ENCODE data around the gene UBTF. TPM values are rescaled to one million over a fixed set of nuclear protein-coding genes. Genes with fewer than 3 reads are reported as not detected.

UBTF gene
- total and polyA plus RNA-seq, 3 experiments from 2014 or later, result 78.0 to 199 (median 186) TPM

DNA sequence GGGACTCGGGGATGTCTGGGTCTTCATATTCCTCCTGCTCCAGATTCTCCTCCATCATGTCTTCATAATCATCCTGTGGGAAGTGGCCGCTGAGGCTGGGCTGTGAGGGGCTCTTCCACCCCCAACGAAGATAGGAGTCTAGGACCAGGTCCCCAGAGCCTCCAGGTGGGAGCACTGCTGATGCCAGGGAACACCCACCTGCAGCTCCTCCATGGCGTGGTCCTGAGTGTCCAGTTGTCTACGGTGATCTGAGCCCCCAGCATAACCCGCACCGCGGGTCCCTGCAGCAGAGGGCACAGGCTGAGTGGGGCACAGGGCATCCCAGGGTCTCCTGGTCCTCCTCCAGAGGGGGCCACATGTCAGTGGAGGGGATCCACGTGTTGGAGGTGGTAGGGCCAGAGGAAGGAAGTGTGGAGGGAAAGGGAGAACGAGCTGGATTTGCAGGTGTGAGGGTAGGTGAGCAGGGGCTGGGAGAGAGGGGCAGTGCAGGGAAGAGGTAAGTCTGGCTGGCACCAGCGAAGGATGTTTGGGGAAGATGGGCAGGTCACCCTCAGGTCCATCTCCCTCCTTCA, 43.3 kb upstream of the UBTF start:
- Histone ChIP-seq H3K9me3 (ENCODE audit: low read length) (no peaks in the 10 kb centered on the region), H3K27me3 (ENCODE audit: insufficient read depth, low read length, poor library complexity, severe bottlenecking) (no peaks in the 10 kb centered on the region), H3K4me3 (ENCODE audit: low read length) (no peak overlapping the region), H3K27ac (ENCODE audit: low read depth, low read length) (no peak overlapping the region), H3K4me1 (ENCODE audit: insufficient read depth, low read length) (no peaks in the 10 kb centered on the region), H3K36me3 (ENCODE audit: insufficient read depth, low read length) (no peaks in the 10 kb centered on the region)
- H3K27me3 Mint-ChIP-seq, result no peaks in the 10 kb centered on the region
- no peak overlapping the region for H3K4me3 Mint-ChIP-seq
- H3K27ac Mint-ChIP-seq, result peak overlapping the region in 2 of 8 donors; percentile 13 to 29
- no peaks in the 10 kb centered on the region for H3K9me3 Mint-ChIP-seq
- POLR2A ChIA-PET, result no interaction called here
- H3K4me1 Mint-ChIP-seq, result no peaks in the 10 kb centered on the region
- no peak for DNase-seq
- CTCF ChIA-PET, result no interaction called here
- no peaks in the 10 kb centered on the region for H3K36me3 Mint-ChIP-seq

- DNase-seq, result no peak
- no peaks in the 10 kb centered on the region for H3K4me1 ChIP-seq (ENCODE audit: insufficient read depth, low read length)
- ChIA-PET POLR2A (no interaction called here), CTCF (no interaction called here)
- H3K9me3 Mint-ChIP-seq, result no peaks in the 10 kb centered on the region
- H3K27me3 ChIP-seq (ENCODE audit: insufficient read depth, low read length, poor library complexity, severe bottlenecking), result no peaks in the 10 kb centered on the region
- H3K36me3 Mint-ChIP-seq, result no peaks in the 10 kb centered on the region
- no peak overlapping the region for H3K27ac Mint-ChIP-seq
- H3K27me3 Mint-ChIP-seq, result no peaks in the 10 kb centered on the region
- H3K9me3 ChIP-seq (ENCODE audit: low read length), result no peaks in the 10 kb centered on the region
- H3K4me3 Mint-ChIP-seq, result no peak overlapping the region
- H3K36me3 ChIP-seq (ENCODE audit: insufficient read depth, low read length), result no peaks in the 10 kb centered on the region
- H3K27ac ChIP-seq (ENCODE audit: low read depth, low read length), result no peak overlapping the region
- H3K4me1 Mint-ChIP-seq, result no peaks in the 10 kb centered on the region
- H3K4me3 ChIP-seq (ENCODE audit: low read length), result no peak overlapping the region
These were observed 40.8 kb upstream of the UBTF start for GRCh38 chr17:44260296-44260695.

DNA sequence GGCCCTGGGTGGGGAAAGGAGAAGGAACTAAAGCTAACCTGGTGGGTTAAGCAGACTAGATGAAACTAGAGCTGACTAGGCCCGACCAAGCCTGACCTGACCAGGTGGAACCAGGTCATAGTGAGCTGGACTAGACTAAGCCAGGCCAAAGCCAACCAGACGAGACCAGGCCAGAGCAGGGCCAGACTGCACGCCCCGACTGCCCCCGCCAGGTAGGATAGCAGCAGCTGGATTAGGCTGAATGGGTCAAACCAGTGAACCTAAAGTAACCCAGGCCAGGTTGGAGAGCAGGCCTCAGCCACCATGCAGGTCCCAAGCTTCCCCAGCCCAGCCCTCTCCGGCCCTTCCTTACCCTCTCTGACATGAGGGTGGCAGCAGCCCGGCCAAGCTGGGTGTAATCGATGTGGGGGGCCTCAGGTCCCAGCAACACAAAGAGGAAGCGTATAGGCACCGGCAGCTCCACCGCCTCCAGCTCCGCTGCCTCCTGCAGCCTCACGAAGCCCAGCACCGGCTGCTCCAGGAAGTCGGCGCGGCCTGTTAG, 39.4 kb upstream of the UBTF start:
- H3K27me3 Mint-ChIP-seq, result no peaks in the 10 kb centered on the region
- no peaks in the 10 kb centered on the region for H3K4me1 ChIP-seq (ENCODE audit: insufficient read depth, low read length)
- no peaks in the 10 kb centered on the region for H3K36me3 ChIP-seq (ENCODE audit: insufficient read depth, low read length)
- no peak overlapping the region for H3K4me3 Mint-ChIP-seq
- H3K4me3 ChIP-seq (ENCODE audit: low read length), result no peak overlapping the region
- H3K36me3 Mint-ChIP-seq, result no peaks in the 10 kb centered on the region
- H3K27ac Mint-ChIP-seq, result peak overlapping the region in 1 of 8 donors; percentile 68
- no peaks in the 10 kb centered on the region for H3K4me1 Mint-ChIP-seq
- no peaks in the 10 kb centered on the region for H3K9me3 Mint-ChIP-seq
- no peak overlapping the region for H3K27ac ChIP-seq (ENCODE audit: low read depth, low read length)
- POLR2A ChIA-PET, result no interaction called here
- no peaks in the 10 kb centered on the region for H3K27me3 ChIP-seq (ENCODE audit: insufficient read depth, low read length, poor library complexity, severe bottlenecking)
- CTCF ChIA-PET, result interaction anchor here (0.8 to 1.9 kb wide), 4 partner anchors 13 to 49 kb away, joined by 3 to 7 read pairs (median 4); no protein-coding TSS in a partner anchor
- H3K9me3 ChIP-seq (ENCODE audit: low read length), result no peaks in the 10 kb centered on the region
- DNase-seq, result no peak

- Mint-ChIP-seq H3K4me1 (no peaks in the 10 kb centered on the region), H3K9me3 (no peaks in the 10 kb centered on the region), H3K4me3 (no peak overlapping the region), H3K27me3 (no peaks in the 10 kb centered on the region), H3K27ac (peak overlapping the region in 1 of 8 donors; percentile 12), H3K36me3 (no peaks in the 10 kb centered on the region)
- Histone ChIP-seq H3K4me1 (ENCODE audit: insufficient read depth, low read length) (no peaks in the 10 kb centered on the region), H3K36me3 (ENCODE audit: insufficient read depth, low read length) (no peaks in the 10 kb centered on the region), H3K4me3 (ENCODE audit: low read length) (no peak overlapping the region), H3K27me3 (ENCODE audit: insufficient read depth, low read length, poor library complexity, severe bottlenecking) (no peaks in the 10 kb centered on the region), H3K27ac (ENCODE audit: low read depth, low read length) (no peak overlapping the region), H3K9me3 (ENCODE audit: low read length) (no peaks in the 10 kb centered on the region)
- CTCF ChIA-PET, result interaction anchor here (0.9 to 1.9 kb wide), 2 partner anchors 34 to 48 kb away, joined by 3 to 7 read pairs; no protein-coding TSS in a partner anchor
- DNase-seq, result no peak
- POLR2A ChIA-PET, result interaction anchor here (1.5 kb wide), 1 partner anchor 37 kb away, joined by 5 read pairs; no protein-coding TSS in a partner anchor
These were observed 38.6 kb upstream of the UBTF start for GRCh38 chr17:44257815-44258760.

- H3K4me1 ChIP-seq (ENCODE audit: insufficient read depth, low read length), result no peaks in the 10 kb centered on the region
- H3K4me3 ChIP-seq (ENCODE audit: low read length), result no peak overlapping the region
- no peaks in the 10 kb centered on the region for H3K9me3 ChIP-seq (ENCODE audit: low read length)
- H3K27ac Mint-ChIP-seq, result no peak overlapping the region
- H3K27ac ChIP-seq (ENCODE audit: low read depth, low read length), result no peak overlapping the region
- H3K36me3 ChIP-seq (ENCODE audit: insufficient read depth, low read length), result no peaks in the 10 kb centered on the region
- no peak overlapping the region for H3K4me3 Mint-ChIP-seq
- no peaks in the 10 kb centered on the region for H3K4me1 Mint-ChIP-seq
- no peaks in the 10 kb centered on the region for H3K27me3 Mint-ChIP-seq
- POLR2A ChIA-PET, result interaction anchor here (1.5 kb wide), 1 partner anchor 35 kb away, joined by 5 read pairs; no protein-coding TSS in a partner anchor
- no peaks in the 10 kb centered on the region for H3K36me3 Mint-ChIP-seq
- H3K27me3 ChIP-seq (ENCODE audit: insufficient read depth, low read length, poor library complexity, severe bottlenecking), result no peaks in the 10 kb centered on the region
- no peak for DNase-seq
- no peaks in the 10 kb centered on the region for H3K9me3 Mint-ChIP-seq
- CTCF ChIA-PET, result no interaction called here
These were observed 37.2 kb upstream of the UBTF start for GRCh38 chr17:44256671-44257070.

- no peaks in the 10 kb centered on the region for H3K4me1 Mint-ChIP-seq
- no peaks in the 10 kb centered on the region for H3K27me3 Mint-ChIP-seq
- no peaks in the 10 kb centered on the region for H3K4me1 ChIP-seq (ENCODE audit: insufficient read depth, low read length)
- no peaks in the 10 kb centered on the region for H3K36me3 ChIP-seq (ENCODE audit: insufficient read depth, low read length)
- no peaks in the 10 kb centered on the region for H3K36me3 Mint-ChIP-seq
- ChIA-PET CTCF (no interaction called here), POLR2A (no interaction called here)
- H3K9me3 Mint-ChIP-seq, result no peaks in the 10 kb centered on the region
- H3K27ac ChIP-seq (ENCODE audit: low read depth, low read length), result no peak overlapping the region
- no peak overlapping the region for H3K27ac Mint-ChIP-seq
- no peaks in the 10 kb centered on the region for H3K27me3 ChIP-seq (ENCODE audit: insufficient read depth, low read length, poor library complexity, severe bottlenecking)
- H3K4me3 ChIP-seq (ENCODE audit: low read length), result no peak overlapping the region
- no peaks in the 10 kb centered on the region for H3K9me3 ChIP-seq (ENCODE audit: low read length)
- H3K4me3 Mint-ChIP-seq, result no peak overlapping the region
- DNase-seq, result no peak
These were observed 36.4 kb upstream of the UBTF start for GRCh38 chr17:44255915-44256314.

- Mint-ChIP-seq H3K4me3 (no peak overlapping the region), H3K27me3 (no peaks in the 10 kb centered on the region), H3K9me3 (no peaks in the 10 kb centered on the region), H3K36me3 (no peaks in the 10 kb centered on the region), H3K4me1 (peaks cover 0 to 6% (median 3%) of the 10 kb centered on the region in 3 donors), H3K27ac (peak overlapping the region in 1 of 8 donors; percentile 38)
- CTCF ChIA-PET, result no interaction called here
- Histone ChIP-seq H3K36me3 (ENCODE audit: insufficient read depth, low read length) (no peaks in the 10 kb centered on the region), H3K27ac (ENCODE audit: low read depth, low read length) (no peak overlapping the region), H3K4me3 (ENCODE audit: low read length) (no peak overlapping the region), H3K9me3 (ENCODE audit: low read length) (no peaks in the 10 kb centered on the region), H3K27me3 (ENCODE audit: insufficient read depth, low read length, poor library complexity, severe bottlenecking) (no peaks in the 10 kb centered on the region), H3K4me1 (ENCODE audit: insufficient read depth, low read length) (peaks cover 1% of the 10 kb centered on the region)
- POLR2A ChIA-PET, result interaction anchor here (0.5 to 0.7 kb wide), 2 partner anchors 249 to 1574 kb away, joined by 3 to 8 read pairs; partner anchors contain the start of gene GPATCH8
- DNase-seq, result no peak
These were observed 35.1 kb upstream of the UBTF start for GRCh38 chr17:44254361-44255095.
